ENCODE measurements around the gene CD200.

The CD200 gene

DNA sequence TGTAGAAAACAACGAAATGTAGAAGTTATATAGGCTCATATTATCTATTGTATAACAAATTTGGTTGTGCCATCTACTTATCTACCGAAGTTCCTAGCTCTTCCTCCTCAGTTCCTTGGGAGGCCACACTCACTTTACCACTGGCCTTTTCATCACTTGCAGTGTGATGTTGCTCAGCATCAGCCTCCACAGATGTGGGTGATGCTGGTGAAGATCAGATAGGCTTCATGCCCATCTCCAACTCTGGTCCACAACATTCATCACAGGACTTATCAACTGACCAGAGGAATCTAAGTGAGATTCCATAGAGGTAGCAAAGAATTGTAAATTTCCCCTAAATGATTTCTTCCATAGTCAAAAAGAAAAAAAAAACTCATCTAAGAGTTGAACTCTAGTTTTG lies 8.4 kb downstream of the CD200 start:
- no peak for DNase-seq (ENCODE audit: insufficient read length, low spot score)
- FAIRE-seq, result no peak
- TF ChIP-seq POLR2A (IDR thresholded peaks at IDR 0.05; ENCODE audit: low read depth, low read length), result no peak

DNA sequence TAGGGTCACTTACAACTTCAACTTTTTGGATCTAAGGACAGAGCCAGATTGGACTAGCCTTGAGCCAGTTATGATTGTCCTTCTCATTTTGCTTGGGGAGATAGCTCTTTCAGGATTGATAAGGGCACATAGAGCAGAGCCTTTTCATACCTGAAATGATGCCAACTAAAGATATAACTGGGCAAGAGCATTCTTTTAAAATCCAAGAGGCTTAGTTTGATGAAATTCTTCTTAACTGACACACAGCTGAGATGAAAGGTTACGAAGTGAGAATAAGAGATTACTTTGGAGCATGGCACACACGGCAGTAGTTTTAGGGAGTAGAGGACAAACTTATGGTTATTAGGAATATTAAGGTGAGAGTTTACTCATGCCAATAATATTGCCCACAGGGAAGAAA lies 12.7 kb downstream of the CD200 start:
- FAIRE-seq, result no peak
- DNase-seq (ENCODE audit: insufficient read length, low spot score), result no peak
- TF ChIP-seq POLR2A (IDR thresholded peaks at IDR 0.05; ENCODE audit: low read depth, low read length), result no peak

DNA sequence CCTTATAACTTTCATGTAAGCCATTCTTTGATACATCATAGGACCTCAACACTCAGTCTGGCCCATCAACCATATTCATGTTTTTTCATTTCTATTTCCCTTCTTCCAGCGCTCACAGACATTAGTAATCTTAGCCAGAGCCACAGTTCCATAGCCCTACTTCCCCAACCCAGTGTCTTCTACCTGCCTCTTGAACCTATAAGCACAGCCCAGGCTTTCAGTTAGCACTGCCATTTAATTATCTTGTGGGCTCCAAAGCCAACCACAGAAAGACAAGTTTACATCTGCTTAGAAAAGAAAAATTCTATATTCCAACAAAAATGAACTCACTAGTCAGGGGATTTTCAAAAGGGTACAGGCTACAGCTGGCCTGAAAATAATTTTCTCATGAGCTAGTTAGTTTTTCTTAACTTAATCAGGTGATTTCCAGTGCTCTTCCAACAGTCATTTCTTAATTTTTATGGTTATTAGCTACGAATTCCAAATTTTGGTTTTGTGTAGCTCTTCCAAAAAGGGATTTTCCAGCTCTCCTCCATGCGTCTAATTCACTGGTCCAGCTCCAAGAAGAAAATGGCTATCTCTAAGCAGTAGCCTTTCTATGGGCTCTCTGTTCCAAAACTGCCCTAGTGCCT lies 13.7 kb downstream of the CD200 start:
- DNase-seq (ENCODE audit: insufficient read length, low spot score), result no peak
- no peak for FAIRE-seq
- TF ChIP-seq POLR2A (IDR thresholded peaks at IDR 0.05; ENCODE audit: low read depth, low read length), result no peak

DNA sequence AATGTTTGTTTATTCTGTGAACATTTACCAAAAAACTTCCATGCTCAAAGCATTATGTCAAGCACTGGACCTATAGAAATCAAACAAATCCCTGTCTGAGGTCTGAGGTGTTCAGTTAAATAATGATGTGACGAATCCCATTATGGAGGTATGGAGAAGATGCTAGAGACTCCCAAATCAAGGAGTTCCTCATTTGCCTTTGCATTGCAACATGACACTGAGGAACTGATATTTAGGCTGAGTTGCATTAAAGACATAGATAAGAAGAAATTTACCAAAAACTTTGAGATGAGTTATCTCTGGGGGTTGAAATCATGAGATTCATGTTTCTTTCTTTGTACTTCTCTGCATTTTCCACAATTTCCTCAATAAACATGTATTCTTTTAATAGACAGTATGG lies 16.0 kb downstream of the CD200 start:
- DNase-seq (ENCODE audit: insufficient read length, low spot score) (no peak), FAIRE-seq (no peak)
- no peak for TF ChIP-seq POLR2A (IDR thresholded peaks at IDR 0.05; ENCODE audit: low read depth, low read length)

DNA sequence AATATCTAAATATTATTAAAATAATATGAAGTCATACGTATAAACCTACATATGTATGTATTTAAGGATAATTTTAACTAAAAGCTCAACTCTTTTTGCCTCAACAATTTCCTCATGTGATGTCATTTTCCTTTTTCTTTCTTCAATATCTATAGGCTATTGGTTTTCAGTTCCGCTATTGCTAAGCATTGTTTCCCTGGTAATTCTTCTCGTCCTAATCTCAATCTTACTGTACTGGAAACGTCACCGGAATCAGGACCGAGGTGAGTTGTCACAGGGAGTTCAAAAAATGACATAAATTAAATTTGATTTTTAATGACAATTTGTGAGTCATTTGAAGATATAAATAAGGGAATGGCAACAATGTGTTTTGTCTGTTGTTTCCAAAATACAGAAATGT lies 16.6 kb downstream of the CD200 start:
- TF ChIP-seq POLR2A (IDR thresholded peaks at IDR 0.05; ENCODE audit: low read depth, low read length), result no peak
- no peak for FAIRE-seq
- no peak for DNase-seq (ENCODE audit: insufficient read length, low spot score)

DNA sequence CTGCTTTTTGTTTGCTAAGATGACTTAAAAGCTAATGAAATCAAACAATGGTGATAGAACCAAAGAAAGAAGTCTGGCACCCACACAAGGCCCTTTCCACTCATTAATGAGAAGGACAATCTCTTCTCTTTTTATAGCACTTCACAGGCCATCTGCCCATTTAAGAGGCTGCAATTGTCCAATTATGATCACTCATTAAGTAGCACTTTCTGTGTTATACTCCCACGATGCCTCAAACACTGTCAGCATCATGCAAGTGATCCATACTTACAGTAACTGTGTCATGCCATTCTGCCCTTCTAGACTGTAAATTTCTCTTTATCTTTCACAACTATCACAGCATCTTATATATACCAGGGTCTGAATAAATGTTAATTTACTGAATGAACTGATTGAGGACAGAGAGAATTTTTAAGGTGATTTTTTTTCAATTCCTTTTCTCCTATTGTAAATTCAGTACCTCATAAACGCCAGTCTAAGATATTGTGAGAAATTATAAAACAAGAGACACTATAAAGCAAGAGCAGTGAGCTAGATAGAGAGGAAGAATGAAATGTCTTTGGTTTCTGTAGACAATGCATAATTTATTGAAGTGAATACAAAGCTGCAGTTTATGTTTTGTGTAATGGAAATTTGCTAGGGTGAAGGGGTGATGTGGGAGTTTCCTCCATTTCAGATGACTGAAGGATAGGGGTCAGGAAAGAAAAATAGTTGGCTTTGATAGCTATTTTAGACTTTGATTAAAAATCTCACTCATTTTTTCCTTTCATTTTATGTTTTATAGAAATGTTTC lies 17.3 kb downstream of the CD200 start:
- no peak for FAIRE-seq
- no peak for DNase-seq (ENCODE audit: insufficient read length, low spot score)
- TF ChIP-seq POLR2A (IDR thresholded peaks at IDR 0.05; ENCODE audit: low read depth, low read length), result no peak

DNA sequence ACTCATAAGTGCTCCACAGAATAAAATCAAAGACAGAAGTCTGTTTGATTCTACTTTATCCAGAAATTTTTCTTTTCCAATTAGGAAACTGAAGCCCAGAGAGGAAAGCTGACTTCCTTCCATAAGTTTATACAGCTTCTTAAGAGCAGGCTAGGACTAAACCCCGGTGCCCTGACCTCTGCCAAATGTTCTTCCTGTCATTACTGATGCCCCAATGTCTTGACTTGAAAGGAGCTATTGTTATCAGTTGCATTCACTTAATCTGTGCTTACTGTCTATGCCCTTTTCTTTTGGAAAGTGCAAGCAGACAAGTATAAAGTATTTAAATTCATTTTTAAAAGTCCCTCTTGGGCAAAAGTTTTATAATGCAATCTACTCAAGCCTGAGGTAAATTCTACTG lies 18.1 kb downstream of the CD200 start:
- no peak for FAIRE-seq

DNA sequence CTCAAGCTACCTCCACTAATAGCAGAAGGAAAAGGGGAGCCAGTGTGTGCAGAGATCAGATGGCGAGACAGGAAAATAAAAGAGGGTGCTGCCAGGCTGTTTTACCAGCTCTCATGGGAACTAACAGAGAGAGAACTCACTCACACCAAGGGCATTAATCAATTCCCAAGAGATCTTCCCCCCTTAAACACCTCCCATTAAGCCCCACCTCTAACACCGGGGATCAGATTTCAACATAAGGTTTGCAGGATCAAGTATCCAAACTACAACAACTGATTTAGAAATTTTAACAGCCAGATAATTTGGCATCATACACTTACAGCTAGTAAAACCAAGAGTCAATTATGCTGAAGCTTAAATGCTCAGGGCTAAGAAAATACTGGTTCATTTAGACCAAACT lies 18.9 kb downstream of the CD200 start:
- FAIRE-seq (no peak), DNase-seq (ENCODE audit: insufficient read length, low spot score) (no peak)
- no peak for TF ChIP-seq POLR2A (IDR thresholded peaks at IDR 0.05; ENCODE audit: low read depth, low read length)

More for the DNA sequence above, 18.1 kb downstream of the CD200 start:
- DNase-seq (ENCODE audit: insufficient read length, low spot score), result no peak
- no peak for TF ChIP-seq POLR2A (IDR thresholded peaks at IDR 0.05; ENCODE audit: low read depth, low read length)

DNA sequence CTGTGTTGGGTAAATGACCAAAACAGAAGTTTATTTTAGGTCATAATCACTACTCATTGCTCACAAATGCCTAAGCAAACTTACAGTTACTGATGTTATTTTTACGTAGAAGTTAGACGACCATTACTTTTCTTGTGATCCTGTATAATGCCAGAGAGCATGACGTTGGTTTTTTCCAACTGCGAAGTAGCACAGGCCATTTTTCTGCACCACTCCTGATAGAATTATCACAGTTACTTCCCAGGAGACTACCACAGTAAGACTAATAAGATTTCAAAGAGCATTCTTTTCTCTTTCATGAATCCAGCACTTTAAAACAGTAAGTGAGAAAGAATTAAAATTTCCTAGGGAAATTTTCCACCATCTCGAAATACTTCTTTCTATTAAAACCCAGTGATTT lies 19.8 kb downstream of the CD200 start:
- DNase-seq (ENCODE audit: insufficient read length, low spot score), result no peak
- FAIRE-seq, result no peak
- TF ChIP-seq POLR2A (IDR thresholded peaks at IDR 0.05; ENCODE audit: low read depth, low read length), result no peak

DNA sequence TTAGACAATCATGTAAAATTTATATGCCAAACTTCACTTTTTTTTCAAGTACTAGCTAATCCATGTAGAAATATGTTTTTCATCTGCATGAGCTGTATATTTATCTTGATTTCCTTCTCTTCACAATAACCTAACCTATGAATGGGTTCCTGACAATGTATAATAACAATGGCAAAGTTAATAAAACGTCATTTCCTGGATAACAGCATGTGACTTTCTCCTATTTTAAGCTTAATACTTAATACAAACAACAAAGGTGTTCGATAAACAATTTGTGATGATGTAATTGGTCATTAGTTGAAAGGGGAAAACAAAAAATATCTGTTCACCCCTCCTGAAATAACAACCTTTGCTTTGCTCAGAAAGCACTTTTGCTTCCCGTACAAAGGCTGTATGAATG lies 20.4 kb downstream of the CD200 start:
- DNase-seq (ENCODE audit: insufficient read length, low spot score) (no peak), FAIRE-seq (no peak)
- TF ChIP-seq POLR2A (IDR thresholded peaks at IDR 0.05; ENCODE audit: low read depth, low read length), result no peak

DNA sequence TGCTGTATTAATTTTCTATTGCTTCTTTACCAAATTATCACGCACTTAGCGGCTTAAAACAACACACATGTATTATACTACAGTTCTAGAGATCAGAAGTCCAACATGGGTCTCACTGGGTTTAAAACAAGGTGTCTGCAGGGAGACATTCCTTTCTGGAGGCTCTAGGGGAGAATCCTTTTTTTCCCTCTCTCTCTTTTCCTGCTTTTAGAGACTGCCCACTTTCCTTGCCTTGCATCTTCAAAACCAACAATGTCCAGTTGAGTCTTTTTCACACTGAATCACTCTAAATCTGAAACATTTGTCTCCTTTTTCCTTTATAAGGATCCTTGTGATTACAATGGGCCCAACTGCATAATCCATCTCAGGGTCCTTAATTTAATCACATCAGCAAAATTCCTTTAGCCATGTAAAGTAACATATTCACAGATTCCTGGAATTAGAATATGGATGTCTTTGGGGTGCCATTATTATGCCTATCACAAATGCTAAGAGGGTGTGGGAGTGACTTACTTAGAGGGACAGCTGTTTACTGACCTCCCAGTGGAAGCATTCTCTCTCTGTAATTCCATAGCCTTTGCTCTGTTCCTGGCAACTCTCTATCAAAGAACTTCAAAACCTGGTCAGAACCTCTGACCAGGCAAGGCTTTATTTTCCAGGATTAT lies 21.8 kb downstream of the CD200 start:
- no peak for TF ChIP-seq POLR2A (IDR thresholded peaks at IDR 0.05; ENCODE audit: low read depth, low read length)
- DNase-seq (ENCODE audit: insufficient read length, low spot score) (no peak), FAIRE-seq (no peak)

DNA sequence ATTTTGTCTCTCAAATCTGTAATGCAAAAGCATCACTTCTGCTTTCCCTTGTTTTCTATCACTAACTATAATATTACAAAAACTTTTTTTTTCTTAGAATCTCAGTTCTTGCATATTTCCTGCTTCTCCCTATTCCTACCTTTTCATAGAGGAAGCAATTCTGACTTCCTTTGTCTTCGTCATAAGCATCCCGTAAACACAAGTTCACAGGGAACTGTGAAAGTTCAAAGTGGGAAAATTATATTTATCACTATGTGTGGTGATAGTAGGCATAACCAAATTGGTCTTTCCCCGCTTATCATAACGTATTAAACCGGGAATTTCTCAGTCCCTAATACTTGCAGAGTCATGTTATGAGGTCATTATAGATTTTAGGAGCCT lies 22.3 kb downstream of the CD200 start:
- no peak for TF ChIP-seq POLR2A (IDR thresholded peaks at IDR 0.05; ENCODE audit: low read depth, low read length)
- no peak for DNase-seq (ENCODE audit: insufficient read length, low spot score)
- no peak for FAIRE-seq

DNA sequence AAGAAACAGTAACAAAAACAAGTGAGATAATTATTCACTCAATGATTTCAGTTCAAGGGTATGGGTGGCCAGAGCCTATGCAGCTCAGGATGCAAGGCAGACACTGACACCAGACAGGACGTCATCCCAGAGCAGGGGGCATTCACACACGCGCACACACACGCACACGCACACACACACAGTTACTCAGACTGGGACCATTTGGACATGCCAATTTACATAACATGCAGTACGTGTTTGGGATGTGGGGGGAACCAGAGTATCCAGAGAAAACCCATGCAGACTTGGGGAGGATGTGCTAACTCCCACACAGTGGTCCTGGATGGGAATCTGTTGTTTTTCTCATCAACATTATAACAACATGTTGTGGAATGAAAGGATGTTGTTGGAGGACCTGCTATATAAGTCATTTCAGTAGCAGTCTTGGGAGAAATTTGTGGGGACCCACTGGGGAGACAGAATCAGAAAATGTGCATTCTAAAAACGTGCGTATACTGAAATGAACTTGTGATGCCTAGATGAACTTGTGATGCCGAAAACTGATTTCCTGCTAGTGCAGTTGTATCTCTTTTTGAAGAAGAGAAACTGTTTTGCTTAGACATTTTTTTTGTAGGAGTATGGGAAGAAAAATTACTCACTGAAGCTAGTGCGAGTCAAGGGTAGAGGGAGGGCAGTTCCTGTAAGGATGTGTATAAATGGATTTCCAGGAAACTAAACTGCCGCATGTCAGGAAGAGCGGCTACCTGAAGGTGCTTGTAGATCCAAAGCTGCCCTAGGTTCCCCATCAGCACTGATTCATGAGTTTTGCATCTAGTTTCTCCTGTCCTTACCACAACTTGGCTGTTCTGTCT lies 25.2 kb downstream of the CD200 start:
- DNase-seq (ENCODE audit: insufficient read length, low spot score), result no peak
- TF ChIP-seq POLR2A (IDR thresholded peaks at IDR 0.05; ENCODE audit: low read depth, low read length), result no peak
- FAIRE-seq, result no peak

DNA sequence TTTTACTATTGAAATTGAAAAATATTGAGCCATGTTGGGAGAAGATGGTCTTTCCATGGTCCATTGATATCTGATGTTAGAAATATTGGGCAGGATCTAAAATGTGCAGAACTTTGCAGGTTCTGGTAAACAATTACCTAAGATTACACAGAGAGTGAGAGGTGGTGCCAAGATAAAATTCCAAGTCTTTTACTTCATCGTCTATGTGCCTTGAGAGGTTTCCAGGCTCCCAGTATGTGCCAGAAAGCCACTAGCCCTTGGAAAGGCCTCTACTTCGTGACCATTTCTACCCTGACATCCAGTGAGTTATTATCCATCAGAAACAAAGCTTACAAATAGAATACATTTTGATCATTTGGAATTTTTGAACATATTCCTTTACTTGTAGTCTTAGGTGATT lies 27.6 kb downstream of the CD200 start:
- TF ChIP-seq POLR2A (IDR thresholded peaks at IDR 0.05; ENCODE audit: low read depth, low read length), result no peak
- FAIRE-seq, result no peak
- no peak for DNase-seq (ENCODE audit: insufficient read length, low spot score)
